Adrenal gland (tissue), 5 donors: ENCODE results near the gene ST6GALNAC3.

Experiments used
- POLR2A ChIP-seq, 2 donors: fragments of 450-650 bp; IDR thresholded peaks; one replicate each; pipeline ENCODE4 v1.6.1; 2017; ENCODE audit warnings: antibody characterized with exemption in 2 of 2, mild to moderate bottlenecking in 2 of 2, moderate library complexity in 1 of 2
- TF ChIP-seq, protein P1 (sequence below), 6 experiments: fragments of 450-650 bp in 4 of 6; fragments of 200-600 bp in 2 of 6; sonication (generic) in 1 of 6; IDR thresholded peaks; 1 replicate in 5 of 6; 2 replicates in 1 of 6; pipeline versions ENCODE4 v1.5.1 to v1.8.0; 2016 to 2021; ENCODE audit warnings: antibody characterized with exemption in 6 of 6, mild to moderate bottlenecking in 2 of 6, moderate library complexity in 1 of 6
- donor health status: DM: no; HTN: no; CAD: no.

DNA sequence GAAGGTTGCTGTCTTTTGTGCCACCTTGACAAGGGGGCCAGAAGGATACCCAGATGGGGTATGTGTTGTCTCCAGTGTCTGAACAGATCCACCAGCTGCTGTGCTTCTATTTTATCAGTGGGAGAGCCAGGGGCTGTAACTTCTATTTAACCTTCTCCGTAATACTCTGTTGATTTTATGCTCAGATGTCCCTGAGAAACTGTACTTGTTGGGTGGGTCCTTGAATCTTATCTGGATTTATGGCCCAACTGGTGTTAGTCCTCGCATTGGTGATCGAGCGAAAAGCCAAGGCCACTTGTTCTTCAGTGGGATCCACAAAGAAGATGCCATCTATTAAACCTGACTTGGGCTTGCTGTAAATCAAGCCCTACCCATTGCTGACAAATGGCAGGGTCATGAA lies 56.4 kb downstream of the ST6GALNAC3 start:
- TF ChIP-seq, protein P1, sequence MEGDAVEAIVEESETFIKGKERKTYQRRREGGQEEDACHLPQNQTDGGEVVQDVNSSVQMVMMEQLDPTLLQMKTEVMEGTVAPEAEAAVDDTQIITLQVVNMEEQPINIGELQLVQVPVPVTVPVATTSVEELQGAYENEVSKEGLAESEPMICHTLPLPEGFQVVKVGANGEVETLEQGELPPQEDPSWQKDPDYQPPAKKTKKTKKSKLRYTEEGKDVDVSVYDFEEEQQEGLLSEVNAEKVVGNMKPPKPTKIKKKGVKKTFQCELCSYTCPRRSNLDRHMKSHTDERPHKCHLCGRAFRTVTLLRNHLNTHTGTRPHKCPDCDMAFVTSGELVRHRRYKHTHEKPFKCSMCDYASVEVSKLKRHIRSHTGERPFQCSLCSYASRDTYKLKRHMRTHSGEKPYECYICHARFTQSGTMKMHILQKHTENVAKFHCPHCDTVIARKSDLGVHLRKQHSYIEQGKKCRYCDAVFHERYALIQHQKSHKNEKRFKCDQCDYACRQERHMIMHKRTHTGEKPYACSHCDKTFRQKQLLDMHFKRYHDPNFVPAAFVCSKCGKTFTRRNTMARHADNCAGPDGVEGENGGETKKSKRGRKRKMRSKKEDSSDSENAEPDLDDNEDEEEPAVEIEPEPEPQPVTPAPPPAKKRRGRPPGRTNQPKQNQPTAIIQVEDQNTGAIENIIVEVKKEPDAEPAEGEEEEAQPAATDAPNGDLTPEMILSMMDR (IDR thresholded peaks at IDR 0.05): no peak
- TF ChIP-seq POLR2A (IDR thresholded peaks at IDR 0.05): no peak
